Subcutaneous preadipocyte (primary cell): ENCODE measurements around the gene ZNF667. TPM values are rescaled to one million over a fixed set of nuclear protein-coding genes. Genes with fewer than 3 reads are reported as not detected.

Experiments
- total RNA-seq: library from RNA; depleted of rRNA; stranded (reverse); fragments of >200 nt; gene quantifications from 2 replicates; pipeline ENCODE4 v1.2.3, GENCODE V29; 2012

The ZNF667 gene
- 0.98 and 3.3 TPM in 2 replicates for total RNA-seq

DNA sequence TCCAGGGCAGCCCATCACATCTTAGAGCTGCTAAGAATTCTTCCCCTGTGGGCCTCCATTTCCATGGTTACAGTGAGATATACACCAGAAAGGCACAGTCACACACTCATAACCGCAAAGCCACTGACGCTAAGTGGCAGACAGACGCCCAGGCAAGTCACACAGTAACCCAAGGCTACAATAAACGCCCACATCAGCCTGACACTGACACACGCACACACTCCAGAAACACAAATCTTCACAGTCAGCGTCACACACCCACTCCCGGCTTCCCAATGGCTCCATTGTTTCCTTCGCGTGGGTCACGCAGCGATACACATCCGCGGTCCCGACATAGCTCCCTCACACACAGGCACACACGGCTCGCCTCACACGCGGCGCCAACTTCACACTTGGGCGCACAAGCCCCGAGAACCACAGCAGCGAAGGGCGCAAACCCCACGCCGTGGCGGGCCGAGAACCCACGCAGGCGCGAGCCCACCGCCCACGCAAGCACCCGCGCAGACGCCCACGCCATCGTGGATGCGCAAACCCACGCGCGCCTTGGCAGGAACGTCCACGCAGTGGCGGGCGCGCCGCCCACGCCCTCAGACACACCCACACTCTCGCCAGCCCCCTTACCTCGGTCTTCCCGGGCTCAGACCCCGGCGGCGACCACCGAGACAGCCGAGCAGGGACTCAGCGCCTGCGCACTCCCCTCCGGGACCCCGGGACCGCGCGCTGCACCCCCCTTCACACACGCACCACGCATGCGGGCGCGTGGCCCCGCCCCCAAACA is at the start of gene ZNF667:
Gene ZNF667, minus strand, starts transcription at position 695 of the 778 bp plus-strand sequence. CDS start 14,975 bp downstream, outside the sequence.

DNA sequence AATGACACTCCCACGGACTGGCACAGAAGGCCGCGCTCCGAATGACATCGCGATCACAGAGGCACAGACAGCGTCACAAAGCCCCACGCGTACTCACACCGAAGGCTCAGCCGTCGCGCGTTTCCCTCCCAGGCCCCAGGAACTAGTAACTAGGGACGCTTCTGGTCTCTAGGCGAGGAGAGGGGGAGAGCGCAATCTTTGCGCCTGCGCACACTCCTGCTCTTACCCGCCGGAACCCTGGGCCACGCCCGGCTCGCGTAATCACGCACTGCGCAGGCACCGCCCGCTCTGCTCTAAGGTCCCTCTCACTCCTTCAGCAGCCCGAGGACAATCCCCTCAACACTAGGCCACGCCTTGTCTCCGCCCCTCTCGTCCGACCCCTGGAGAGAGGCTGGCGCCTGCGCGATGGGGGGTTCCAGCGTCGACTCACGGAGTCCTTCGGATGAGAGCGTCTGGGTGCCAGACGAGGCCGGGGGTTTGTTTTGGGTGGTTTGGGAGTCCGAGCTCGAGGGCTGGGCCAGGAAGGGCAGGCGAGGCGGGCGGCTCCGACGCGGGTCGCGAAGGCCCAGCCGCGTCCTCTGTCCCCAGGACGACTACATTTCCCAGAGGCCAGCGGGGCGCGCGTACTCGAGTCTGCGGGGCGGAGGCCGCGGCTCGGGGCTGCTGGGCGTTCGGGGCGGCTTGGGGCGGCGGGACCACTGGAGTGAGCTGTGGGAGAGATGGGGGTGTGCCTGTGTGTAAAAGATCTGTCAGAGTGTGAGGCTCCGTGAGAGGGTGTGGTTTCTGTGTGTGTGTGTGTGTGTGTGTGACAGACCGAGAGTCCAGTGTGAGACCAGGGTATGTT is 30.5 kb upstream of the ZNF667 start, which contains the start of gene ZNF471:
Gene ZNF471, plus strand, starts transcription at position 410 of the 844 bp plus-strand sequence. CDS start 3,717 bp downstream, outside the sequence.

DNA sequence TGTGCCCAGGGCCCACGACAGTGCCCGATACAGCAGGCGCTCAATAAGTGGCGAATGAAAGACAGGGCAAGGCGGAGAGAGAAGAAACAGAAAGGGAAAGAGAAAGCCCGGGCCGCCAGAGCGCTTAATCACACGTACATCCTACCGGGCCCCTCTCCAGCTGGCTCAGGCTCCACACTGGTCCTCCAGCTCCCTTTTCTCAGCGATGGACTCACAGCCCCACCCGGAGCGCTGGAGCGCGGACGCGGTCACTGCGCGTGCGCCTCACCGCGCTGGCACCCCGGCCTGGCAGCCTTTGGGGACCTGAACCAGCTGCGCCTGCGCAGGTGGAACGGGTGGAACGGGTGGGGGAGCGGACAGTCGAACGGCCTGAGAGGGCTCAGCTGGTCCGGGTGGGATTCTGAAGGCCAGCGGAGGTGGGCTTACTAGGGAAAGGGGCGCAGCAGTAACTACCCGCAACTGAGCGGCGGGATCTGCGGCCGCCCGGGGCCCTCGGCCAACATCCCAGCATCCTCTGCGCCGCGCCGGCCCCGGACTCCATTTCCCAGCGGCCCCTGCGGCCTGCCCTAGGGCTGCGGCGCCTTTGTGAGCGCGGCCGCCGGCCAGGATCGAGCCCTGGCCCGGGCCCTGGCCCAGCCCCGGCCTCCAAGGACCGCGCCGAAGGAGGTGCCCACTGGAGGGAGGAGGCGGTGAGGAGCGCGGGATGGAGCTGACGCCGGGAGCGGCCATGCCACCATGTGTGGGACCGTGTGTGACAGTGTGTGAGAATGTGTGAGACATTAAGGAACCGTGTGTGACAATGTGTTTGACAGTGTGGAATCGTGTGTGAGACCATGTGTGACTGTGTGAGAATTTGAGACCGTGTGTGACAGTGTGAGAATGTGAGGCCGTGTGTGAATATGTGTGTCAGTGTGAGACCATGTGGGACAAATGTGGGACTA is 73.1 kb downstream of the ZNF667 start, which contains the start of gene ZNF583:
Gene ZNF583, plus strand, starts transcription at position 569 of the 941 bp plus-strand sequence. CDS start 2,783 bp downstream, outside the sequence.

DNA sequence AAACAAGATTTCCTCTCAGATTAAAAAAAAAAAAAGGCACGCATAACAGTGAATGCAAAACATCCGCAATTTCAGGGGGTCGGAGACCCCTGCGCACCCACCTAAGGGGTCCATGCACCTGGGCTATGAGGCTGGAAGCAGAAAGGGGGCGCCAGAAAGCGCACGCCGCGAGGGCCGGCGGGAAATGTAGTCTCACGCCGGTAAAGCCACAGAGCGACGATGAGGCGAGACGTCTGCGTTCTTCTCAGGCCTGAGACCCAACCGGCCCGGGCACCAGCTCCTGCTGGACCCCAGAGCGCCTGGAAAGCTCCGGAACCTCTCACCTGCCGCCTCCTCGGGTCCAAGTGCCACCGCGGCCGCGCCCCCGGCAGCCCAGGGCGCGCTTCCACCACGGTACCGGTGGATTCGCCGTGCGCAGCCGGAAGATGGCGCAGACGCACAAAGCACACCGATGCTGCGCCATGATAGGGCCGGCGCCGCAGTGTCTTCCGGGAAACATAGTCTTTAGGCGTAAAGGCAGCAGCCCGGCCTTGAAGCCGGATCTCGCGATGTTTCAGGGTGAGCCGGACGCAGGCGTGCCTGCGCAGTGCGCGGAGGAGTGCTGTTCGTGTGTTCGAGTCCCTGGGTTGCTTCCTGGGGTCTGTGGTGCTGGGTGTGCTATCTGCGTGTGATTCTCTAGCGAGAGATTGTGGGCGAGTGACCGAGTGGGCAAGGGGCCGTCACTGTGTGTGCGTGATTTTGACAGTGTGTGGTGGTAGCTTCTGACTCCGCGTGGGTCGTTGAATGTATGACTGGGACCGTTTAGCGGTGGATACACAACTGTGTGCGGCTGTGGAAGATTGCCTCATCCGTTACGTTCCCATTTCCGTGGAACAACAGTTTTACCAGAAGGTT is 83.8 kb downstream of the ZNF667 start, which contains the start of gene ZNF582:
Gene ZNF582, minus strand, starts transcription at position 416 of the 894 bp plus-strand sequence. CDS start 1,782 bp downstream, outside the sequence.

Other genes with a start within 250 kb of the ZNF667 start
- not detected in 2 replicates for gene EDDM13, start 204.6 kb downstream of the ZNF667 start, total RNA-seq
- gene ZSCAN5A, start 162.5 kb downstream of the ZNF667 start, total RNA-seq = 5.9 and 7.0 TPM in 2 replicates
- gene ZNF582, start 83.8 kb downstream of the ZNF667 start, total RNA-seq = 1.4 and 2.2 TPM in 2 replicates
- gene ZNF583, start 73.0 kb downstream of the ZNF667 start, total RNA-seq = 3.3 and 4.3 TPM in 2 replicates
- 1.8 and 2.2 TPM in 2 replicates for gene ZNF471, start 30.5 kb upstream of the ZNF667 start, total RNA-seq
- gene ZFP28, start 61.6 kb upstream of the ZNF667 start, total RNA-seq = 5.1 and 7.0 TPM in 2 replicates
- 4.0 and 4.1 TPM in 2 replicates for gene ZNF470, start 90.1 kb upstream of the ZNF667 start, total RNA-seq
- gene ZNF71, start 118.0 kb upstream of the ZNF667 start, total RNA-seq = 5.5 and 5.9 TPM in 2 replicates
- gene SMIM17, start 165.8 kb upstream of the ZNF667 start, total RNA-seq = 0.39 TPM in 1 of 2 replicates, not detected in the other
- 0.20 and 1.8 TPM in 2 replicates for gene ZNF835, start 194.4 kb upstream of the ZNF667 start, total RNA-seq